Esophagus mucosa (tissue), 1 donor: Measurements from ENCODE around the gene SYMPK. TPM values are rescaled to one million over a fixed set of nuclear protein-coding genes. Genes with fewer than 3 reads are reported as not detected.
A peak's percentile ranks its signal among the peaks of the same experiment; 100 is the strongest.
"Not testable (repeated sequence)": the region's sequence is repeated elsewhere in the genome, so short reads cannot be mapped to it uniquely, and the experiment has no call there.

ENCODE experiments used
- ATAC-seq: fragments of 200-7000 bp; cut with Tn5 transposase; one replicate; pipeline ENCODE4 v1.9.1; 2020
- total RNA-seq: library from RNA; stranded (reverse); gene quantifications from one replicate; pipeline ENCODE4 v1.2.4, GENCODE V29; 2023
- donor health status: DM: yes; HTN: yes; CAD: no.

The SYMPK gene
- 42.9 TPM for total RNA-seq

DNA sequence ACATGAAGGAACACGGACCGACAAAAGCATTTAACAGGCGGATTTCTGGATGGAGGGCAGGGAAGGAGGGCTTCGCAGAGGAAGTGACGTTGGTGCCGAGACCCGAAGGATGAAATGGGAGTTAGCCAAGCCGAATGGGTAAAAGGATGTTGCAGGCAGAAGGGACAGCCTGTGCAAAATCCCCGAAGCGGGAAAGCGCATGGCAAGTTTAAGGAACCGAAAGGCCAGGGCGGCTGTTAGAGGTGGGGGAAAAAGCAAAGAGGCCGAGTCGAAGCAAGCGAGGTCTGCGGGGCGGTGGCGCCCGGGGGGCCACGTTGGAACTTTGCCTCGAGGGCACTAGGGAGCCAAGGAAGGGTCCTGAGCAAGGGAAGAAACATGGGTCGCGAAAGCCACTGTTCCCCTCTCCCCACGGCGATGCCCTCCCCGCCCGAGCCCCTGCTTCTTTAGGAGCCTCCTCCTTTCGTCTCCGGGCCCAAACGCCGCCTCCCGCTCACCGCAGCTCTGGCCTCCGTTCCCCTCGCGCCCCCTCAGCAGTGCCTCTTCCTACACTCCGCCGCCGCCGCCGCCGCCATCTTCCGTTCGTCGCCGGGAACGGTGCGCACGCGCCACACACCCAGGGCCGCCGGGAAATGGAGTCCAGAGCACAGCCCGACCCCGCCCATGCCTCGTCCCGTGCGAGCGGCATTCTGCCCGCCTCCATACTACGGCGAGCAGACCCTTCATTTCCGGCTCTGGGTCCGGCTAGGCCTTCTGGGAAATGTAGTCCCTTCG is at the start of gene SYMPK:
Gene SYMPK, minus strand, starts transcription at position 584 of the 771 bp plus-strand sequence. CDS start 8,652 bp downstream, outside the sequence.
- peak; percentile 98 for ATAC-seq

DNA sequence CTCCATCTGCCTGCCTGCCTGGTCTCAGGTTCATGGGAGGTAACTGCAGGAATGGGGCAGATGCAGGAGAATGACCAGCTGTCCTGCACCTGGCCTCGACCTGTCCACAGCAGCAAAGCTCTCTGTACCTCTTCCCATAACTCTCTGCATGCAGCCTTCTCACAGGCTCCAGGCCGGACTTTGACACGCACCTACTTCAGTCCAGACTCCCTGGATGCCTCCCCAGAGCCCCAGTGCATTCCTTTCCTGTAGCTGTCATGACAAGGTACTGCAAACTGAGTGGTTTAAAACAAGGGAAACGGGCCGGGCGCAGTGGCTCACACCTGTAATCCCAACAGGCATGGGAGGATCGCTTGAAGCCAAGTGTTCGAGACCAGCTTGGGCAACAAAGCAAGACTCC is 48.3 kb upstream of the SYMPK start:
- no peak for ATAC-seq

DNA sequence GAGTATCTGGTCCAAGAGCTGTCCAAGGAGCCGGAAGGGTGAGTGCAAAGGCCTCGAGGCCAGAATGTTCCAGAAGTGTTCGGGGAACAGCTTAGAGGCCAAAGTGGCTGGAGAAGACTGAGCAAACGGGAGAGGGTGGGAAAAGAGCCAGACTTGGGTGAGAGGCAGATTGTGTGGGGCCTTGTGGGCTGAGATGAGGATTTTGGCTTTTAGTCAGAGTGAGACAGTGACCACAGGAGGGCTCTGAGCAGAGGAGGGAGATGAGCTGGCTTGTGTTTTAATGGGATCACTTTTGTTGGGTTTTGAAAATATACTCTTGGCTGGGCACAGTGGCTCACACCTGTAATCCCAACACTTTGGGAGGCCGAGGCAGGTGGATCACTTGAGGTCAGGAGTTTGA is 46.0 kb upstream of the SYMPK start:
- ATAC-seq = no peak

DNA sequence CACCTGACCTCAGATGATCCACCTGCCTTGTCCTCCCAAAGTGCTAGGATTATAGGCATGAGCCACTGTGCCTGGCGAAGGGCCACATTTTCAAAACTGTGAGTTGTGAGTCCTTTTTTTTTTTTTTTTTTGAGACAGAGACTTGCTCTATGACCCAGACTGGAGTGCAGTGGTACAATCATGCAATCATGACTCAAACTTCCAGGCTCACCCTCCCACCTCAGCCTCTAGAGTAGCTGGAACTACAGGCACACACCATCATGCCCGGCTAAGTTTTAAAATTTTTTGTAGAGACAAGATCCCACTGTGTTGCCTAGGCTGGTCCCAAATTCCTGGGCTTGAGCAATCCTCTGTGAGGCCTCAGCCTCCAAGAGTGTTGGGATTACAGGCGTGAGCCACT is 43.3 kb upstream of the SYMPK start:
- no peak for ATAC-seq

DNA sequence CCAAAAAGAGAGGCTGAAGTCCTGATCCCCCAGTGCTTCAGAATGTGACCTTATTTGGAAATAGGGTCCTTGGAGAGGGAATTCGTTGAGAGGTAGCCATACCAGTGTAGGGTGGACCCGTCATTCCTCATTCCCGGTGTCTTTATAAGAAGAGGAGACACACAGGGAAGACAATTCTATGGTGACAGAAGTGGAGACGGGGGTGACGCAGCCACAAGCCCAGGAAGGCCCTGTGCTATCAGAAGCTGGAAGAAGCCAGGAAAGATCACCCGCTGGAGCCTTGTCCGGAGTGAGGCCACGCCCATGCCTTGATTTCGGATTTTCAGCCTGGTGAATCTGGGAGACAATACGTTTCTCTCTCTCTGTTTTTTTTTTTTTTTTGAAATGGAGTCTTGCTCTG is 42.1 kb upstream of the SYMPK start:
- no peak for ATAC-seq

DNA sequence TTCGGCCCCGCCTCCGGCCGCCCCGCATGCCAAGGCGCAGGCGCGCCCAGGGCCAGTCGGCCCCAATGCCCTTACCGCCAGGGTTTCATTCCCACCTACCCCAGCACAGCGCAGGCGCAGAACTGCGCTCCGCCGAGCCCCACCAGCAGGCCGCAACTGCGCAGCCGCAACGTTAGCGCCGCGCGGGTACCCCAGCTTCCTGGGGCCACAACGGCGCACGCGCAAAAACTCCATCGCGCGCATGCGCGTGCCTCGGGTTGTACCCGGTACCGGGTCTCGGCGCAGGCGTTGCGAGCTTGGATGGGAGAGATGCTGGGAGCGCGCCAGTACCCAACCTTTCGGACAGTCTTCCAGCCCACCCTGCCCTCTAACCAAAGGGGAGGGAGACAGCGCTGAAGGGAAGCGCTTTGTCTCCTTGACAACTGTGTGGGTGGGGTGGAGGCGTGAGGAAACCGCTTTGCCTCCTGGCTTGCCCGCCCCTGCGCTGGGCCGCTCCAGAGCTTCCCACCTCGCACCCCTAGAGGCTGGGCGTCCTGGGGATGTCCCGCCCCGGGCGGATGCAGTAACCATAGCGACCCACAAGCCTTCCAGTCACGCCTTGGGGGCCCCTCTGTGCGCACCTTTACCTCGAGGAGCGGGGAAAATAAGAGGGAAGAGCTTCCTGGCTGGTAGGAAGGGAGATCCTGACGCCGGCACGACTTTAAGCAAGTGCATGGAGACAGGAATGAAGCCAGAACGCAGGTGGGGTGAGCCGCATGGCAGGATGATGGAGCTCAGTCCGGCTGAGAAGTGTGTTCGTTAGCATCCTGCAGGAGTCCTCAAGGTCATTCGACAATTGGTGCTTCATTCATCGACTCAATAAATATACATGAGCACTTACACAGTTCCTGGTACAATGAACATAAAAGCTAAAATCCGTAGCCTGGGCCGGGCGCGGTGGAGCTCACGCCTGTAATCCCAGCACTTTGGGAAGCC is 40.0 kb upstream of the SYMPK start:
- peak; percentile 96 for ATAC-seq

DNA sequence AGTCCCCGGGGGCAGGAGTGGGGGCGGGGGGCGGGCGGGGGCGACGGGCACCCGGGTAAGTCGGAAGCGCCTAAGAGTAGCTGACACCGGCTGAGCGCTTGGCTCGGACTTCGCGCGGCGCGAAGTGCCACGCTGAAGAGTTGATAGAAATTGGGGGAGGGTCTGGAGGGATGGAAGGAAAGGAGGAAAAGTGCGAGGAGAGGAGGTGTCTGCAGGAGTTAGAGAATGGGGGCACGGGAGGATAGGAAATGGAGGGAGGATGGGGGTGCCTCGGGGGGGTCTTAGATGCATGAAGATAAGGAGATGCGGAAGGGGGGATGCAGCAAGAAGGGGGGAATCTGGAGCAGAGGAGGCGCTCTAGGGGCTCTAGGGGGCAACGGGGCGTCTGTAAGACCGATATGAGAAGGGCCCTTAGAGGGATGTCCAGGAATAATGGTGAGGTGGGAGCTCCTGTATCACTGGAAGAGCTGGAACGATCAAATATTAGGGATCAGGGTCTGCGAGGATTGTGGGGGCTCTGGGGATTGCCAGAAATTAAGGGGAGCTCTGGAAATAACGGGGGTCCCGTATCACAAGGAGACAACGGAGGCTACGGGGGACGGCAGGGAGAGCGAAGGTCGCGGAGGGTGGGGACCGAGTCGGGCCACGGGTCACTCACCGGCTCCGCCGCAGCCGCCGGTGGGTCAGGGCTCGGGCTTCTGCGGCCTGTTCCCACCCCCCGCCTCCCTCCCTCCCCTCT is 39.1 kb upstream of the SYMPK start, which contains the start of gene MYPOP:
Gene MYPOP, minus strand, starts transcription at position 702 of the 739 bp plus-strand sequence. CDS start 840 bp downstream, outside the sequence.
- no peak for ATAC-seq

DNA sequence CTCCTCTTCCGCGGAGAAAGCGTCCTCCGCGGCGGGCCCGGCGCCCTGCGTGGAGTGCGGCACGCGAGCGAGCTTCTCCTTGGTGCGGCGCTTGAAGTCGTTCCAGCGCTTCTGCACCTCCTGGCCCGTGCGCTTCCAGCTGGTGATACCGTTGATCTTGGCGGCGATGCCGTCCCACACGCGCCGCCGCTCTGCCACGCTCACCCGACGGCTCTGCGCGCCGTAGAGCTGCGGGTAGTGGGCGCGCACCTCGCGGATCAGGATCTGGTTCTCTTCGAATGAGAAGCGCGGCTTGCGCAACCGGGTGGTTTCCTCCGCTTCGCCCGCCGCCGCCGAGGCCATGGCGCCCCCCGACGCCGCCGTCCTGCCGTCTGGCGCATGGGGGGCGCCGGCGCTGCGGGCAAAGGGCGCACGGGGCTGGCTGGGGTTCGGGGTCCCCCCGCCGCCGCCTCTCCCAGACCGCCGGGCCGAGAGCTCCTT is 38.5 kb upstream of the SYMPK start:
- ATAC-seq = peak; percentile 11

DNA sequence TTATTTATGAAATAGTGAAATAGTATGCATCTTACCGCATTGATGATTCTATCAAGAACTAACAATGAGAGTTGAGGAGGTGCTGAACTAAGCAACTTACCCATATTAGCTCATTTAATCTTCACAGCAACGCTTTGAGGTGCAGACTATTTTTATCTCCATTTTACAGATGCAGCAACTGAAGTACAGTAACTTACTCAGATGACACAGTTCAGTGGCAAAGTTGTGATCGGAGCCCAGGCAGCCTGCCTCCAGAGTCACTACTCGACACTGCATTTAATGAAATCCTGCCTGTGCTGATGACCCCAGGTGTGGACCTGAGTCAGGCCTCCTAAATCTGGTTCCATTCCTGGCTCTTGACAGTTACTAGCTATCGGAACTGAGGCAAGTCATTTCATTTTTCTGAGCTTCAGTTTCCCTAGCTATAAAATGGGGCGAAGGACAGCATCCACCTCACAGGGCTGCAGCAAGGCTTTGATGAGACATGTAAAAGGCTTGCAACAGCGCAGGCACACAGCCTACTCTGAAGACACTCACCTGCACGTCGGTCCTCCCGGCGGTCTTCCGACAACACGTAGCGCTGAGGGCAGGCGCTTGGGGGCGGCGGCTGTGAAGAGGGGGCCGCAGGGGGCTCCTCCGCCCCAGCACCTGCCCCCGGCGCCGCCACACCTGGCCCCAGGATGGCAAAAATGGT is 37.9 kb upstream of the SYMPK start:
- ATAC-seq = peak; percentile 1

DNA sequence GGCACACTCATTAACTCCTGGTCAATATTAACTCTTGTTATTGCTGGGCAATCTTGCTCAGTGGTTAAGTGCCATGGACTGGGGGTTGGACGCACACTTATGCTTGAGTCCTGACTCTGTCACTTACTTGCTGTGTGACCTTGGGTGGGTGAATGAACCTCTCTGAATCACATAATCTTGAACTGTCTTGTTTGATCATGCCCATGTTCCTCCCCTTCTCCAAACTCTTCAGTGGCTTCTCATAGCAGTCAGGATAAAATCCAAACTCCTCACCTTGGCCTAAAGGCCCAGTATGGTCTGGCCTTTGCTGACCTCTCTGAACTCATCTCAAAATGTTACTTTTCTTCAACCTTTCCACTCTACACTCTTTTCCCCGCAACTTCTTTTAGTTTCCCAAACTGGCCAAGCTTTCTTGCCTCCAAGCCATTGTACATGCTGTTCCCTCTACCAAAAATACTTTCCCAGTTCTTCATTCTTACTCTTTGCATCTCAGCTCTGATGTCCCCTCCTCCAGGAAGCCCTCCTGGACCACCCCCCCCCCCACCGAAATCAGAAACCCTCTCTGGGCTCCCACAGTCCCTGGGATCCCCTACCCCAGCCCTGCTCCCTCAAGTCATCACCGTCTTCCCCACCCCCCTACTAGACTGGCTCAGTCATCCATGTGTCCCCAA is 37.1 kb upstream of the SYMPK start:
- ATAC-seq = no peak

DNA sequence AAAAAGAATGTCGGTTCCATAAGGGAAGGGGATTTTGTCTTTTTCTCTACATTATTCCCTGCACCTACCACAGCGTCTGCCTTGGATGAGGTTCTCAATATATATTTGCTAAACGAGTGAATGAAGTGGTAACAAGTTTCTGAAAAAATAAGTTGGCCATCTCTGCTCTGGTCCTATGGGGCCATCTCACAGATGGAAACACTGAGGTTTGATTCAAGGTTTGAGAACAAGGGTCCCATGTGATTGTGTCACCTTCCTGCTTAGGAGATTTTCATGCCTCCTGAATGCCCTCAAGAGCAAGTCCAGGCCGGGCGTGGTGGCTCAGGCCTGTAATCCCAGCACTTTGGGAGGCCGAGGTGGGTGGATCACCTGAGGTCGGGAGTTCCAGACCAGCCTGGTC is 36.3 kb upstream of the SYMPK start:
- ATAC-seq = no peak

DNA sequence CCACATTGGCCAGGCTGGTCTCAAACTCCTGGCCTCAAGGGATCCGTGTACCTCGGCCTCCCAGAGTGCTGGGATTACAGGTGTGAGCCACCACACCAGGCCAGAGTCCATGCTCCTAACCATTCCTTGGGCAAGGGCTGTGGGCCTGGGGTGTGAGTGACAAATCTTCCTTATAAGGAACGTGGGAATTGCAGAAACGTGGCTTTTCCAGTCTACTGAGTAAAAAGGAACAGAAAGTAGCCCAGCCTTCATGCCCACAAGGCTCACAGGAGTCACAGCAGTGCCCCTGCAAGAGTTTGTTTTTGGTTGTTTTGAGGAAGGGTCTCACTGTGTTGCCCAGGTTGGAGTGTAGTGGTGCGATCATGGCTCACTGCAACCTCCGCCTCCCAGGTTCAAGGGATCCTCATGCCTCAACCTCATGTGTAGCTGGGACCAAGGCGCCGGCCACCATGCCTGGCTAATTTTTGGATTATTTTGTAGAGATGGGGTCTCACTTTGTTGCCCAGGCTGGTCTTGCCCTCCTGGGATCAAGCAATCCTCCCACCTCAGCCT is 34.4 kb upstream of the SYMPK start:
- ATAC-seq = no peak

DNA sequence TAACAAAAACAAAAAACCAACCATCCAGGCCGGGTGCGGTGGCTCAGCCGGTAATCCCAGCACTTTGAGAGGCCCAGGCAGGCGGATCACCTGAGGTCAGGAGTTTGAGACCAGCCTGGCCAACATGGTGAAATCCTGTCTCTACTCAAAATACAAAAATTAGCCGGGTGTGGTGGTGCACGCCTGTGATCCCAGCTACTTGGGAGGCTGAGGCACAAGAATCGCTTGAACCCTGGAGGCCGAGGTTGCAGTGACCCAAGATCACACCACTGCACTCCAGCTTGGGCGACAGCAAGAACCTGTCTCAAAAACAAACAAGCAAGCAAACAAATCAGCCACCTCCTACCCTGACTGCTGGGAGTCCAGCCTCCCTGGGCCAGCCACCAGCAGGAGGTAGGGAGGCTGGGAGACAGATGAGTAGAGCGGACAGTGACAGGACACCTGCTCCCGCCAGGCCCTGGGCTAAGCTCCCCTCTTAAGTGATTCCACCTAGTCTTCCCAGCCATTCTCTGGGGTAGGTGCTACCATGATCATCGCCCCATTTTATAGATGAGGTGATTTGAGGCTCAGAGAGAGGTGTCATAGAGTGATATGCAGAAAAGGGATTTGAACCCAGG is 33.1 kb upstream of the SYMPK start:
- ATAC-seq = not testable (repeated sequence)

DNA sequence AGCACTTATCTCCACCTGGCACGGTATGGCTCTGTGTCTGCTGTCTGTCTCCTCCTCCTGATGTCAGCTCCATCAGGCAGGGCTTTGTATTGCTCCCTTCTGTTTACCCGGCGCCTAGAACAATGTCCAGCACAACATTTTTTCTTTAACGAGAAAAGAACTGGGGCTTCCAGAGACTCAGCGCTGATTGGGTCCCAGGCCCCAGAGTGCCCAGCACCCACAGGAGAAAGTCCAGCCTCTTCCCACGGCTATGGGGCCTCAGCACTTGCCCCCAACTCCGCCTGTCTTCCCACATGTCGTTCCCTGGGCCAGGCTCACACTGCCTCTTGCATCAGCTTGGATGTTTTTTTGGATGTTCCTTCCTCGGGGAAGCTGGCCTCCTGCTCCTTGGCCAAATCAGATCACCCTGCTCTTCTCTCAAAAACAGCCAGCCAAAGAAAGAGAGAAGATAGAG is 32.6 kb upstream of the SYMPK start:
- ATAC-seq = no peak

DNA sequence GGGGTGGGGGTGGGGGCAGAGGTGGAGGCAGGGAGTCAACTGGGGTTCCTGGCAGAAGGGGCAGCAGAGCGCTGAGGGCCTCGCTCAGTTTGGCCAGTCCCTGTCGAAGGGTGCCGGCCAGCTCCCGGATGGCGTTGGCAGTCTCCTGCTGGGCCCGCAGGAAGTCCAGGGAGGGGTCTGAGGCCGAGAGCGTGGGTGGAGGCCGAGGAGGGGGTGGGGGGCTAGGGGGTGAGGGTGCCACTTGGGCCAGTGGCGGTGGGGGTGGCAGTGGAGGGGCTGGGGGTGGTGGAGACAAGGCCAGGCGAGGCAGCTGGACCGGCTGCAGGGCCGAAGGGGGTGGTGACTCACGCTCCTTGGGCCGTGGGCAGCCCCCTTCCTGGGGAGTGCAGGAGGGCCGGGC is 27.9 kb upstream of the SYMPK start:
- ATAC-seq = no peak

DNA sequence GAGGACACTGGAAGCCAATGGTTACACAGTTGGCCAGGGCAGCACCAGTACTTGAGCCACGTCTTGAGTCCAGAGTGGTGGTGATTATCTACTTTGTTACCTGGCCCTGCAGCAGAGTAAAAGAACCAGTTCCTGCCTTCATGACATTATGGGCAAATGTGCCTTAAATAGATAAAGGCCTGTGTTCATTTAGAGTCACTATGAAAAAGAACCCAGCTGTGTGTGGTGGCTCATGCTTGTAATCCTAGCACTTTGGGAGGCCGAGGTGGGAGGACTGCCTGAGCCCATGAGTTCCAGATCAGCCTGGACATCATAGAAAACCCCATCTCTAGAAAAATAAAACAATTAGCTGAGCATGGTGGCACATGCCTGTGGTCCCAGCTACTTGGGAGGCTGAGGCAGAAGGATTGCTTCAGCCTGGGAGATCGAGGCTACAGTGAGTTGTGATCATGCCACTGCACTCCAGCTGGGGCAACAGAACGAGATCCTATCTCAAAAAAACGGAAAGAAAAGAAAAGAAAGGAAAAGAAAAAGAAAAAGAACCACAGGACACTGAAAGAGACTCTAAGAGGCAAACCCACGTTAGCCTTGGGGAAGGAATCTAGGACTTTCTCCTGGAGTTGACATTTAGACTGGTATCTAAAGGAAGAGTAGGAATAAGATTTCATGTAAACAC is 26.4 kb upstream of the SYMPK start:
- no peak for ATAC-seq

DNA sequence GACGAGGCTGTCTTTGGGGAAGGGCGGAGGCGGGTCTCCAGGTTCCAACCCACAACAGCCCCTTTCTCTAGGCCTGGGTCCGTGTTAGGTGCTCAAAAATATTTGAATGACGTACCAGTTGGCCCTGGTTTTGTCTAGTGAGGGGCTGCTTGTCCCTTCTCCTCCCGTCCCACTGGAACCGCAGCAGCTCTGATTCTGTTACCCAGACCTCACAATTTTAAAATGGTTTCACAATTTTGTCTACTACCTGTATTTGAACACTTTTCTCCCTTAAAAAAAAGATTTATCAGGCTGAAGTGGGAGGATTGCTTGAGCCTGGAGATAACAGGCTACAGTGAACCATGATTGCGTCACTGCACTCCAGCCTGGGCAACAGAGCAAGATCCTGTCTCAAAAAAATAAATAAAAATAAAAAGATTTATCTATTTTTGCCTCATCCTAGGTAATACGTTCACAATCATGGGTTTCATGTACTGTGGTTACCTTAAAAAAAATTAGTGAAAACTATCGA is 24.3 kb upstream of the SYMPK start:
- no peak for ATAC-seq

DNA sequence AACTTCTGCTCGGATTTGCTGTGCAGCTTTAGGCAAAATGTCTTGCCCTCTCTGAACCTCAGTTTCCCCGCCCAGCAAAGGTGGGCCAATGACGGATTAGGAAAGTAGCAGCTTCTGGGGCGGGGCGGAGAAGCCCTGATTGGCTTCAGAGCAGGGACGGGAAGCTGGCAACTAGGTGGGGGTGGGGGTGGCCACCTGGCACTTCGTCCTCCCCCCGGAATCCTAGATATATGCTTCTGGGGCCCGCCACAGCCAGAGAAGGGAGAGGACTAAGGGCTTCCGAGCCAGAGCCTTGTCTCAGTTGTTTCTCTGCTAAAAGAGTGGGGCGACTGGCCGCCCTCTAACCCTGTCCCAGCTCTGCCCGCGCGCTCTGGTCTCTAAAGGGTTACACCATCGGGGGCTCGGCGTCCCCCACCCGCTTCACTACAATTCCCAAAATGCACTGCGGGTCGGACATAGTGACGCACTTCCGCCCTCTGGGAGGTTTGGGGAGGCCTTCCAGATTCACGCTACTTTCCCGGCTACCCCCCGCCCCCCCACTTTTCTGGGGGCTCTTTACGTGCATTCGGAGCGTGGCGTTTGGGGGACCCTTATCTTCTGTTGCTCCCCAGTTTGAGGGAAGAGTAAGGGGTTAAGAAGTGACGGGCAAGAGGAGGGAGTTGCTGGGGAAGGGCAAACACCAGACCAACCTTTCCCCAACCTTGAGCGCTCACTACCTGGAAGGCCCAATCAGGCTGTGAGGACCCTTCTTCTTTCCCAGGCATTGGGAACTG is 23.7 kb upstream of the SYMPK start:
- ATAC-seq = peak; percentile 74
